Dermis microvascular lymphatic vessel endothelial cell (primary cell): ENCODE results near the gene CBLN4. TPM values are rescaled to one million over a fixed set of nuclear protein-coding genes. Genes with fewer than 3 reads are reported as not detected.

Source experiments
- total RNA-seq: library from RNA; depleted of rRNA; stranded (reverse); fragments of >200 nt; gene quantifications from 2 replicates; pipeline ENCODE4 v1.2.1, GENCODE V29; 2014

CBLN4 gene
- total RNA-seq, 1 donor from 2014 or later, result not detected

Other genes starting within 250 kb of the CBLN4 start
- not detected in 2 replicates for gene MC3R, start 243.2 kb upstream of the CBLN4 start, total RNA-seq